HEK293 (cell line): ENCODE data around the gene TMEM207.

Experiments
- GLI4 ChIP-seq: fragments of 450-650 bp; formaldehyde crosslinking; IDR thresholded peaks from 2 replicates; pipeline ENCODE4 v1.5.1; 2016; ENCODE audit warnings: missing biosample characterization, missing genetic modification characterization
- KLF16 ChIP-seq: fragments of 450-650 bp; formaldehyde crosslinking; IDR thresholded peaks from 2 replicates; pipeline ENCODE4 v1.5.1; 2017; ENCODE audit warnings: missing biosample characterization, missing genetic modification characterization
- SALL2 ChIP-seq: fragments of 450-650 bp; formaldehyde crosslinking; IDR thresholded peaks from 2 replicates; pipeline ENCODE4 v1.5.0; 2017; ENCODE audit warnings: missing biosample characterization, mild to moderate bottlenecking, missing genetic modification characterization, borderline replicate concordance
- ZNF2 ChIP-seq: fragments of 450-650 bp; formaldehyde crosslinking; IDR thresholded peaks from 2 replicates; pipeline ENCODE4 v1.5.1; 2016; ENCODE audit warnings: missing biosample characterization, missing genetic modification characterization
- ZNF274 ChIP-seq, 2 experiments: fragments of 200-500 bp in 1 of 2; fragments of 450-650 bp in 1 of 2; sonication (Bioruptor generic) in 1 of 2; formaldehyde crosslinking in 1 of 2; IDR thresholded peaks; 2 replicates each; pipeline versions ENCODE4 v1.5.1 to v1.6.1; 2014 to 2016; ENCODE audit warnings: borderline replicate concordance in 1 of 2, inconsistent platforms in 1 of 2, low read length in 1 of 2, missing biosample characterization in 1 of 2, missing genetic modification characterization in 1 of 2
- ZNF610 ChIP-seq: fragments of 450-650 bp; formaldehyde crosslinking; IDR thresholded peaks from 2 replicates; pipeline ENCODE4 v1.5.1; 2016; ENCODE audit warnings: missing biosample characterization, missing genetic modification characterization, borderline replicate concordance
- ZNF658 ChIP-seq: fragments of 450-650 bp; formaldehyde crosslinking; IDR thresholded peaks from 2 replicates; pipeline ENCODE4; 2016; ENCODE audit warnings: missing biosample characterization, missing genetic modification characterization
- TF ChIP-seq, protein P1 (sequence below): fragments of 450-650 bp; formaldehyde crosslinking; IDR thresholded peaks from 2 replicates; pipeline ENCODE4 v1.5.1; 2016; ENCODE audit warnings: missing biosample characterization, missing genetic modification characterization
- TF ChIP-seq, protein P2 (sequence below): fragments of 450-650 bp; formaldehyde crosslinking; IDR thresholded peaks from 2 replicates; pipeline ENCODE4 v1.5.1; 2016; ENCODE audit warnings: missing biosample characterization, missing genetic modification characterization, low read depth
- TF ChIP-seq, protein P3 (sequence below): fragments of 450-650 bp; formaldehyde crosslinking; IDR thresholded peaks from 2 replicates; pipeline ENCODE4 v1.5.1; 2016; ENCODE audit warnings: missing biosample characterization, missing genetic modification characterization

DNA sequence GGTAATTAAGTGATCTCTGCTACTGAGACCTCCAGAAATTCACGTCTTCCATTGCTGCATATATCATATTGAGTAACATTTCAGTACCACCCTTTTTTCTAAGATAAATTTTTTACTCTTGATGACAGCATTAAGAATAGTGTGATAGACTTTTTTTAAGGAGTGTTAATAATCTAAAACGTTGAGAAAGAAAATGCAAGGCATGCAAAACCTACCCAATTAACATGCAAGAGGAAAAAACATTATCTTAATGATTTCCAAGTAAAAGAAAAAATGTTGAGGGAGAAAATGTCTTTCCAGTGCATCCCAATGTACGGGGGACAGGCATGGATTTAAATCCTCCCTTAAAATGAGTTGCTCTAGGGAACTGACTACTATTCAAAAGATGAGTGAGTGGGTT, 61.0 kb downstream of the TMEM207 start:
- TF ChIP-seq, protein P1, sequence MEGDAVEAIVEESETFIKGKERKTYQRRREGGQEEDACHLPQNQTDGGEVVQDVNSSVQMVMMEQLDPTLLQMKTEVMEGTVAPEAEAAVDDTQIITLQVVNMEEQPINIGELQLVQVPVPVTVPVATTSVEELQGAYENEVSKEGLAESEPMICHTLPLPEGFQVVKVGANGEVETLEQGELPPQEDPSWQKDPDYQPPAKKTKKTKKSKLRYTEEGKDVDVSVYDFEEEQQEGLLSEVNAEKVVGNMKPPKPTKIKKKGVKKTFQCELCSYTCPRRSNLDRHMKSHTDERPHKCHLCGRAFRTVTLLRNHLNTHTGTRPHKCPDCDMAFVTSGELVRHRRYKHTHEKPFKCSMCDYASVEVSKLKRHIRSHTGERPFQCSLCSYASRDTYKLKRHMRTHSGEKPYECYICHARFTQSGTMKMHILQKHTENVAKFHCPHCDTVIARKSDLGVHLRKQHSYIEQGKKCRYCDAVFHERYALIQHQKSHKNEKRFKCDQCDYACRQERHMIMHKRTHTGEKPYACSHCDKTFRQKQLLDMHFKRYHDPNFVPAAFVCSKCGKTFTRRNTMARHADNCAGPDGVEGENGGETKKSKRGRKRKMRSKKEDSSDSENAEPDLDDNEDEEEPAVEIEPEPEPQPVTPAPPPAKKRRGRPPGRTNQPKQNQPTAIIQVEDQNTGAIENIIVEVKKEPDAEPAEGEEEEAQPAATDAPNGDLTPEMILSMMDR = no peak
- TF ChIP-seq, protein P2, sequence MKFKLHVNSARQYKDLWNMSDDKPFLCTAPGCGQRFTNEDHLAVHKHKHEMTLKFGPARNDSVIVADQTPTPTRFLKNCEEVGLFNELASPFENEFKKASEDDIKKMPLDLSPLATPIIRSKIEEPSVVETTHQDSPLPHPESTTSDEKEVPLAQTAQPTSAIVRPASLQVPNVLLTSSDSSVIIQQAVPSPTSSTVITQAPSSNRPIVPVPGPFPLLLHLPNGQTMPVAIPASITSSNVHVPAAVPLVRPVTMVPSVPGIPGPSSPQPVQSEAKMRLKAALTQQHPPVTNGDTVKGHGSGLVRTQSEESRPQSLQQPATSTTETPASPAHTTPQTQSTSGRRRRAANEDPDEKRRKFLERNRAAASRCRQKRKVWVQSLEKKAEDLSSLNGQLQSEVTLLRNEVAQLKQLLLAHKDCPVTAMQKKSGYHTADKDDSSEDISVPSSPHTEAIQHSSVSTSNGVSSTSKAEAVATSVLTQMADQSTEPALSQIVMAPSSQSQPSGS (tag by site-specific recombination) = no peak
- TF ChIP-seq SALL2 (tag by site-specific recombination) = no peak
- no peak for TF ChIP-seq ZNF2
- TF ChIP-seq ZNF610 = no peak
- no peak for TF ChIP-seq ZNF658 (tag by site-specific recombination)
- TF ChIP-seq KLF16 (tag by site-specific recombination) = no peak
- TF ChIP-seq ZNF274 (IDR thresholded peaks at IDR 0.05; ENCODE audit: low read length) = no peak
- TF ChIP-seq ZNF274 (tag by site-specific recombination; IDR thresholded peaks at IDR 0.05; ENCODE audit: borderline replicate concordance) = no peak
- TF ChIP-seq, protein P3, sequence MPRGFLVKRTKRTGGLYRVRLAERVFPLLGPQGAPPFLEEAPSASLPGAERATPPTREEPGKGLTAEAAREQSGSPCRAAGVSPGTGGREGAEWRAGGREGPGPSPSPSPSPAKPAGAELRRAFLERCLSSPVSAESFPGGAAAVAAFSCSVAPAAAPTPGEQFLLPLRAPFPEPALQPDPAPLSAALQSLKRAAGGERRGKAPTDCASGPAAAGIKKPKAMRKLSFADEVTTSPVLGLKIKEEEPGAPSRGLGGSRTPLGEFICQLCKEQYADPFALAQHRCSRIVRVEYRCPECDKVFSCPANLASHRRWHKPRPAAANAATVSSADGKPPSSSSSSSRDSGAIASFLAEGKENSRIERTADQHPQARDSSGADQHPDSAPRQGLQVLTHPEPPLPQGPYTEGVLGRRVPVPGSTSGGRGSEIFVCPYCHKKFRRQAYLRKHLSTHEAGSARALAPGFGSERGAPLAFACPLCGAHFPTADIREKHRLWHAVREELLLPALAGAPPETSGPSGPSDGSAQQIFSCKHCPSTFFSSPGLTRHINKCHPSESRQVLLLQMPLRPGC (tag by site-specific recombination) = no peak
- TF ChIP-seq GLI4 (tag by site-specific recombination) = no peak
